Gastroesophageal sphincter (tissue), 3 donors: Measurements from ENCODE around the gene PTBP3.

Experiments used
- POLR2A ChIP-seq, 2 donors: fragments of 450-650 bp; IDR thresholded peaks; one replicate each; pipeline ENCODE4 v1.6.1; 2017; ENCODE audit warnings: antibody characterized with exemption in 2 of 2, mild to moderate bottlenecking in 2 of 2, moderate library complexity in 1 of 2
- TF ChIP-seq, protein P1 (sequence below), 4 experiments: fragments of 200-600 bp in 2 of 4; fragments of 450-650 bp in 2 of 4; sonication (generic) in 1 of 4; IDR thresholded peaks; one replicate each; pipeline ENCODE4 v1.5.1; 2017 to 2019; ENCODE audit warnings: antibody characterized with exemption in 4 of 4, mild to moderate bottlenecking in 2 of 4, moderate library complexity in 2 of 4

DNA sequence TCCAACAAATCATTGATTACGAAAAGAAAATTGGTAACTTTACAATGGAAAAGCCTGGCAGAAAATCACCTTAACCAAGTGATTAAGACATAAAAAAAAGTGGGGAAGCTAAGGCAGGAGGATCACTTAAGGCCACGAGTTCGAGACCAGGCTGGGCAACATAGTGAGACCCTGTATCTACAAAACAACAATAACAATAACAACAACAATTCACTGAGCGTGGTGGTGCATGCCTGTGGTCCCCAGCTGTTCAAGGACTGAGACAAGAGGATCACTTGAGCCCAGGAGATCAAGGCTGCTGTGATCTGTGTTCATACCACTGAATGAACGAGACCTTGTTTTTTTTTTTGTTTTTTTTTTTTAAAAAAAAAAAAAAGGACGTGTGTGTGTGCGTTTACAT lies 21.3 kb downstream of the PTBP3 start:
- TF ChIP-seq POLR2A (IDR thresholded peaks at IDR 0.05), result no peak
- TF ChIP-seq, protein P1, sequence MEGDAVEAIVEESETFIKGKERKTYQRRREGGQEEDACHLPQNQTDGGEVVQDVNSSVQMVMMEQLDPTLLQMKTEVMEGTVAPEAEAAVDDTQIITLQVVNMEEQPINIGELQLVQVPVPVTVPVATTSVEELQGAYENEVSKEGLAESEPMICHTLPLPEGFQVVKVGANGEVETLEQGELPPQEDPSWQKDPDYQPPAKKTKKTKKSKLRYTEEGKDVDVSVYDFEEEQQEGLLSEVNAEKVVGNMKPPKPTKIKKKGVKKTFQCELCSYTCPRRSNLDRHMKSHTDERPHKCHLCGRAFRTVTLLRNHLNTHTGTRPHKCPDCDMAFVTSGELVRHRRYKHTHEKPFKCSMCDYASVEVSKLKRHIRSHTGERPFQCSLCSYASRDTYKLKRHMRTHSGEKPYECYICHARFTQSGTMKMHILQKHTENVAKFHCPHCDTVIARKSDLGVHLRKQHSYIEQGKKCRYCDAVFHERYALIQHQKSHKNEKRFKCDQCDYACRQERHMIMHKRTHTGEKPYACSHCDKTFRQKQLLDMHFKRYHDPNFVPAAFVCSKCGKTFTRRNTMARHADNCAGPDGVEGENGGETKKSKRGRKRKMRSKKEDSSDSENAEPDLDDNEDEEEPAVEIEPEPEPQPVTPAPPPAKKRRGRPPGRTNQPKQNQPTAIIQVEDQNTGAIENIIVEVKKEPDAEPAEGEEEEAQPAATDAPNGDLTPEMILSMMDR (IDR thresholded peaks at IDR 0.05), result no peak
